H1 (cell line): ENCODE data around the gene TMEM38A. TPM values are rescaled to one million over a fixed set of nuclear protein-coding genes. Genes with fewer than 3 reads are reported as not detected.

Source experiments
- CTCF ChIA-PET: fragments of 300-600 bp; sonication (Branson Sonifier 250); formaldehyde crosslinking; loops from one replicate; lab custom pipeline; 2021; ENCODE audit not compliant: partially characterized antibody; lab: Charles Lee
- POLR2A ChIA-PET: fragments of 300-600 bp; sonication (Branson Sonifier 250); formaldehyde crosslinking; loops from one replicate; lab custom pipeline; 2021; ENCODE audit warnings: inconsistent platforms; ENCODE audit not compliant: partially characterized antibody; lab: Charles Lee
- DNase-seq, 2 experiments: peaks; one replicate each; pipeline versions ENCODE4 v3.0.0 to v3.0.0-alpha.2; 2010 to 2022; ENCODE audit warnings: low spot score in 2 of 2, low read depth in 1 of 2, mixed read lengths in 1 of 2
- FAIRE-seq: peaks from 2 replicates; lab custom pipeline; 2011; peaks lifted over from hg19 to GRCh38; lab: Jason Lieb, UNC
- H2AFZ ChIP-seq: 2 replicates; pipeline ENCODE4 v1.8.1; 2012; ENCODE audit warnings: low read length, inconsistent platforms
- H2AK5ac ChIP-seq: 2 replicates; pipeline ENCODE4 v1.6.1; 2013; ENCODE audit warnings: low read depth, low read length
- H2BK120ac ChIP-seq: replicated peaks from 2 replicates; pipeline ENCODE3; 2013; ENCODE audit warnings: low read depth, low read length, inconsistent platforms
- H2BK12ac ChIP-seq: 2 replicates; pipeline ENCODE4 v1.6.1; 2013; ENCODE audit warnings: low read depth, low read length
- H2BK15ac ChIP-seq: 2 replicates; pipeline ENCODE4 v1.6.1; 2013; ENCODE audit warnings: low read length
- H2BK20ac ChIP-seq: 2 replicates; pipeline ENCODE4 v1.6.1; 2013; ENCODE audit warnings: low read length
- H2BK5ac ChIP-seq: 2 replicates; pipeline ENCODE4 v1.6.1; 2013; ENCODE audit warnings: low read depth, low read length
- H3K14ac ChIP-seq: 2 replicates; pipeline ENCODE4 v1.6.1; 2013; ENCODE audit warnings: inconsistent platforms; ENCODE audit not compliant: insufficient read length
- H3K18ac ChIP-seq: 2 replicates; pipeline ENCODE4 v1.6.1; 2013; ENCODE audit warnings: low read length; ENCODE audit errors: extremely low read depth
- H3K23ac ChIP-seq: 2 replicates; pipeline ENCODE4 v1.6.1; 2013; ENCODE audit warnings: inconsistent platforms; ENCODE audit not compliant: insufficient read length
- H3K23me2 ChIP-seq: 2 replicates; pipeline ENCODE4 v1.6.1; 2013; ENCODE audit warnings: low read depth, low read length
- H3K27ac ChIP-seq: 2 replicates; pipeline ENCODE4 v1.6.1; 2011; ENCODE audit warnings: low read depth, low read length, inconsistent platforms
- H3K27me3 ChIP-seq, 4 experiments: replicated peaks in 1 of 4; 1 replicate in 1 of 4; 2 replicates in 3 of 4; pipeline versions ENCODE4 v1.6.1 to v1.8.1; 2011 to 2013; ENCODE audit warnings: low read length in 3 of 4, mild to moderate bottlenecking in 3 of 4, inconsistent platforms in 2 of 4, mixed read lengths in 2 of 4, moderate library complexity in 1 of 4; ENCODE audit not compliant: control insufficient read depth in 3 of 4, insufficient read depth in 3 of 4; ENCODE audit errors: extremely low read depth in 1 of 4
- H3K36me3 ChIP-seq, 4 experiments: 2 replicates each; pipeline versions ENCODE4 v1.6.1 to v1.8.1; 2011 to 2013; ENCODE audit warnings: mild to moderate bottlenecking in 4 of 4, low read length in 3 of 4, moderate library complexity in 2 of 4, control low read depth in 1 of 4, inconsistent platforms in 1 of 4; ENCODE audit not compliant: insufficient read depth in 4 of 4, control insufficient read depth in 2 of 4
- H3K4ac ChIP-seq: replicated peaks from 2 replicates; pipeline ENCODE3; 2013; ENCODE audit warnings: low read length, low read depth, mixed read lengths, inconsistent platforms; ENCODE audit not compliant: insufficient read length
- H3K4me1 ChIP-seq, 4 experiments: replicated peaks in 1 of 4; 1 replicate in 1 of 4; 2 replicates in 3 of 4; pipeline versions ENCODE4 v1.6.1 to v1.8.1; 2011 to 2013; ENCODE audit warnings: low read length in 3 of 4, inconsistent platforms in 2 of 4, mixed read lengths in 1 of 4; ENCODE audit not compliant: insufficient read depth in 4 of 4, control insufficient read depth in 3 of 4
- H3K4me2 ChIP-seq, 2 experiments: 2 replicates each; pipeline versions ENCODE4 v1.6.1 to v1.8.1; 2011 to 2013; ENCODE audit warnings: low read depth in 2 of 2, low read length in 2 of 2, control low read depth in 1 of 2, inconsistent platforms in 1 of 2, mild to moderate bottlenecking in 1 of 2; ENCODE audit not compliant: insufficient read depth in 1 of 2
- H3K4me3 ChIP-seq, 4 experiments: fragments of 200-600, 300-600 bp in 1 of 4; sonication (generic), shearing (Covaris generic), sonication (Bioruptor Twin) in 1 of 4; 2 replicates each; pipeline versions ENCODE4 v1.5.1 to v1.8.1; 2011 to 2016; ENCODE audit warnings: low read length in 4 of 4, low read depth in 3 of 4, control low read depth in 2 of 4, inconsistent platforms in 2 of 4, mild to moderate bottlenecking in 2 of 4, mixed read lengths in 1 of 4, moderate library complexity in 1 of 4; ENCODE audit not compliant: insufficient read depth in 2 of 4; ENCODE audit errors: extremely low read depth in 1 of 4
- H3K56ac ChIP-seq: replicated peaks from 2 replicates; pipeline ENCODE3; 2013; ENCODE audit warnings: low read depth, mild to moderate bottlenecking, mixed read lengths, low read length, inconsistent platforms; ENCODE audit not compliant: insufficient read length
- H3K79me1 ChIP-seq: 2 replicates; pipeline ENCODE4 v1.6.1; 2013; ENCODE audit warnings: low read depth, low read length, control low read depth
- H3K79me2 ChIP-seq, 2 experiments: 2 replicates each; pipeline versions ENCODE4 v1.6.1 to v1.8.1; 2012 to 2013; ENCODE audit warnings: low read length in 2 of 2, mild to moderate bottlenecking in 2 of 2, inconsistent platforms in 1 of 2; ENCODE audit not compliant: insufficient read depth in 2 of 2, control insufficient read depth in 1 of 2
- H3K9ac ChIP-seq, 4 experiments: replicated peaks in 1 of 4; 1 replicate in 1 of 4; 2 replicates in 3 of 4; pipeline versions ENCODE4 v1.6.1 to v1.8.1; 2011 to 2013; ENCODE audit warnings: low read depth in 3 of 4, low read length in 3 of 4, control low read depth in 2 of 4, mild to moderate bottlenecking in 2 of 4, moderate library complexity in 2 of 4, inconsistent platforms in 1 of 4; ENCODE audit errors: extremely low read depth in 1 of 4
- H3K9me3 ChIP-seq, 2 experiments: 2 replicates each; pipeline versions ENCODE4 v1.6.1 to v1.8.1; 2012 to 2013; ENCODE audit warnings: mild to moderate bottlenecking in 2 of 2, moderate library complexity in 2 of 2, control low read depth in 1 of 2, inconsistent platforms in 1 of 2, low read depth in 1 of 2, low read length in 1 of 2, mixed read lengths in 1 of 2; ENCODE audit not compliant: insufficient read depth in 2 of 2
- H4K20me1 ChIP-seq, 2 experiments: replicated peaks in 1 of 2; 2 replicates each; pipeline versions ENCODE3 to v1.8.1; 2011 to 2013; ENCODE audit warnings: inconsistent platforms in 2 of 2, low read length in 2 of 2, mild to moderate bottlenecking in 1 of 2; ENCODE audit not compliant: insufficient read depth in 2 of 2, control insufficient read depth in 1 of 2
- H4K5ac ChIP-seq: 2 replicates; pipeline ENCODE4 v1.6.1; 2013; ENCODE audit warnings: low read length, low read depth, mixed read lengths, inconsistent platforms; ENCODE audit not compliant: insufficient read length
- H4K8ac ChIP-seq: 2 replicates; pipeline ENCODE4 v1.8.0; 2013; ENCODE audit warnings: mild to moderate bottlenecking, moderate library complexity, low read length, inconsistent platforms; ENCODE audit not compliant: insufficient read depth; ENCODE audit errors: extremely low read depth
- H4K91ac ChIP-seq: replicated peaks from 2 replicates; pipeline ENCODE3; 2013; ENCODE audit warnings: low read length, mixed read lengths, inconsistent platforms; ENCODE audit not compliant: insufficient read length
- BACH1 ChIP-seq: IDR thresholded peaks from 2 replicates; pipeline ENCODE4 v1.6.1; 2012; ENCODE audit warnings: low read length, improper control_type of control experiment
- BCL11A ChIP-seq, 2 experiments: IDR thresholded peaks; one replicate each; pipeline ENCODE4 v1.6.1; 2011; ENCODE audit warnings: low read depth in 2 of 2, low read length in 2 of 2, mild to moderate bottlenecking in 2 of 2
- CEBPB ChIP-seq: IDR thresholded peaks from 2 replicates; pipeline ENCODE4 v1.6.1; 2012; ENCODE audit warnings: low read depth, low read length
- CHD1 ChIP-seq: IDR thresholded peaks from 2 replicates; pipeline ENCODE4 v1.6.1; 2012; ENCODE audit warnings: low read depth, low read length, improper control_type of control experiment
- CREB1 ChIP-seq: IDR thresholded peaks from 2 replicates; pipeline ENCODE4 v1.6.1; 2012; ENCODE audit warnings: inconsistent platforms
- EP300 ChIP-seq, 2 experiments: IDR thresholded peaks; 1 replicate in 1 of 2; 2 replicates in 1 of 2; pipeline ENCODE4 v1.6.1; 2011 to 2012; ENCODE audit warnings: low read depth in 2 of 2, low read length in 2 of 2, mild to moderate bottlenecking in 2 of 2, borderline replicate concordance in 1 of 2, inconsistent platforms in 1 of 2, moderate library complexity in 1 of 2
- FOSL1 ChIP-seq: IDR thresholded peaks from 2 replicates; pipeline ENCODE4 v1.6.1; 2011; ENCODE audit warnings: mild to moderate bottlenecking, low read depth, low read length, moderate library complexity; ENCODE audit not compliant: insufficient read depth
- PHF8 ChIP-seq: fragments of 200-600 bp; sonication (generic); conservative IDR thresholded peaks from 2 replicates; pipeline ENCODE4 v1.7.1; 2012; ENCODE audit warnings: low read depth, mild to moderate bottlenecking, inconsistent platforms, low read length, moderate library complexity
- RNF2 ChIP-seq: fragments of 200-900, 300-1000 bp; sonication (generic); IDR thresholded peaks from 2 replicates; pipeline ENCODE4 v1.7.1; 2016; ENCODE audit warnings: borderline replicate concordance, low read depth, mild to moderate bottlenecking, antibody characterized with exemption, low read length; ENCODE audit not compliant: poor library complexity, severe bottlenecking; ENCODE audit errors: missing control alignments
- SAP30 ChIP-seq: fragments of 300-600 bp; sonication (generic); IDR thresholded peaks from 2 replicates; pipeline ENCODE4 v1.7.1; 2012; ENCODE audit warnings: low read length, moderate library complexity, mild to moderate bottlenecking, inconsistent platforms; ENCODE audit not compliant: insufficient read depth, insufficient replicate concordance
- SP4 ChIP-seq: IDR thresholded peaks from 2 replicates; pipeline ENCODE4 v1.6.1; 2012; ENCODE audit warnings: low read length, inconsistent platforms
- TAF7 ChIP-seq: optimal IDR thresholded peaks from 2 replicates; pipeline ENCODE3; 2011; ENCODE audit warnings: low read depth, mild to moderate bottlenecking, inconsistent platforms, low read length, moderate library complexity, borderline replicate concordance
- TEAD4 ChIP-seq: IDR thresholded peaks from 2 replicates; pipeline ENCODE4 v1.6.1; 2012; ENCODE audit warnings: low read depth, low read length, inconsistent platforms, mixed read lengths
- WGBS, 2 experiments: shearing (Covaris generic) in 1 of 2; methylation state at CpG; one replicate each; pipeline versions ENCODE4 v1.1.6 to v1.1.7; 2013 to 2015; ENCODE audit warnings: low lambda C conversion rate in 2 of 2, mixed read lengths in 2 of 2, inconsistent platforms in 1 of 2, low coverage in 1 of 2, missing lambda C conversion rate in 1 of 2; ENCODE audit not compliant: insufficient replicate concordance in 2 of 2, insufficient coverage in 1 of 2, insufficient read length in 1 of 2; ENCODE audit errors: extremely low coverage in 1 of 2, missing lambda C conversion rate in 1 of 2; 5-methylcytosine and 5-hydroxymethylcytosine counted together
- polyA plus RNA-seq, 7 experiments: library from polyadenylated mRNA; depleted of rRNA in 3 of 7; stranded (reverse) in 5 of 7; unstranded in 2 of 7; fragments of >200 nt in 5 of 7; fragments of 200-250 nt in 2 of 7; gene quantifications; 1 replicate in 5 of 7; 2 replicates in 1 of 7; 4 replicates in 1 of 7; pipeline versions ENCODE4 v1.2.1 to v1.2.3, GENCODE V29; 2011 to 2013; ENCODE audit warnings: missing spikeins in 2 of 7, mixed read lengths in 2 of 7
- total RNA-seq: library from RNA; stranded (reverse); fragmentation: NEBNext Ultra II Directional; extraction: Animal tissue kit (Norgen Biotek cat#: 25700); gene quantifications from 2 replicates; pipeline ENCODE4 v1.2.1, GENCODE V29; 2021
- TF ChIP-seq, protein P1 (sequence below): IDR thresholded peaks from 2 replicates; pipeline ENCODE4 v1.6.1; 2011; ENCODE audit warnings: low read depth, mild to moderate bottlenecking, low read length; ENCODE audit not compliant: insufficient read depth

TMEM38A gene
- total and polyA plus RNA-seq, 2 of the 8 experiments (the other 6 are each of a cell fraction or from before 2014, with no cell fraction given) = 8.9 to 9.2 TPM

DNA sequence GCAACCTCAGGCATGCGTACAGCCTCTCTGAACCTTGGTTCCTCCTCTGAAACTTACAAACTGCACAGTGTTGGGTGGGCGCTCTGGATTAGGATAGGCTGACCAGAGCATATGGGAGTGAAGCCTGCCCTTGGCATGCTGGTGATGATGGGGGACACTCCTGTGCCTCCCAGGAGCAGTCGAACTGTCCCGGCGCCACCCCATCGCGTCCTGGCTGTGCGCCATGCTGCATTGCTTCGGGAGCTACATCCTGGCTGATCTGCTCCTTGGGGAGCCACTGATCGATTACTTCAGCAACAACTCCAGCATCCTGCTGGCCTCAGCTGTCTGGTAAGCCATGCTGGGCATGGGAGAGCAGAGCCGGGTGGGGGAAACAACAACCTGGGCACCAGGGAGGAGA lies 18.9 kb downstream of the TMEM38A start:
- no peak for FAIRE-seq
- Histone ChIP-seq H4K5ac (no peak overlapping the region), H3K4me3 (no peak overlapping the region), H3K79me1 (no peaks in the 10 kb centered on the region), H3K79me2 (no peaks in the 10 kb centered on the region), H2BK15ac (no peak overlapping the region), H3K27me3 (no peaks in the 10 kb centered on the region), H3K18ac (no peak overlapping the region), H2AK5ac (no peak overlapping the region), H3K23me2 (no peaks in the 10 kb centered on the region; the same call in 1 of the 2 replicates), H3K23ac (no peak overlapping the region), H4K91ac (no peak overlapping the region), H4K8ac (no peak overlapping the region), H4K20me1 (no peaks in the 10 kb centered on the region), H3K4ac (no peak overlapping the region), H3K4me2 (no peak overlapping the region), H3K27ac (no peak overlapping the region), H3K4me1 (no peaks in the 10 kb centered on the region), H3K36me3 (peaks cover 0 to 18% (median 6%) of the 10 kb centered on the region in 4 experiments; a peak in 4 of 8 replicates), H2AFZ (no peak overlapping the region), H3K14ac (no peak overlapping the region), H3K9ac (no peak overlapping the region), H2BK12ac (no peak overlapping the region), H2BK120ac (no peak overlapping the region), H2BK5ac (no peak overlapping the region), H2BK20ac (no peak overlapping the region), H3K9me3 (no peaks in the 10 kb centered on the region), H3K56ac (no peak overlapping the region)
- DNase-seq = no peak
- CTCF ChIA-PET = interaction anchor here (1.9 kb wide), 1 partner anchor 35 kb away, joined by 4 read pairs; no protein-coding TSS in a partner anchor
- WGBS, 2 experiments = 92% methylated on average over 11 of the region's 11 CpGs; no CpG with 5 or more reads in 1 of the 2 experiments
- POLR2A ChIA-PET = interaction anchor here (1.4 kb wide), 2 partner anchors 8 to 18 kb away, joined by 3 to 6 read pairs; no protein-coding TSS in a partner anchor
- TF ChIP-seq, protein P1, sequence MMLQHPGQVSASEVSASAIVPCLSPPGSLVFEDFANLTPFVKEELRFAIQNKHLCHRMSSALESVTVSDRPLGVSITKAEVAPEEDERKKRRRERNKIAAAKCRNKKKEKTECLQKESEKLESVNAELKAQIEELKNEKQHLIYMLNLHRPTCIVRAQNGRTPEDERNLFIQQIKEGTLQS = no peak
- TF ChIP-seq TEAD4 (no peak), CHD1 (no peak), PHF8 (no peak), FOSL1 (no peak), TAF7 (no peak), BACH1 (no peak), CEBPB (no peak), BCL11A (IDR thresholded peaks at IDR 0.05; ENCODE audit: low read depth in 2 of 2, low read length in 2 of 2) (no peak), RNF2 (no peak), CREB1 (no peak), SP4 (no peak), SAP30 (no peak), EP300 (IDR thresholded peaks at IDR 0.05; ENCODE audit: borderline replicate concordance in 1 of 2, low read depth in 2 of 2, low read length in 2 of 2) (no peak)
